ENCODE data around the gene CXCL17.

Gene CXCL17

GRCh38 chr19:42423462-42424344 is 19.0 kb downstream of the CXCL17 start:
- DNase-seq, result peak; percentile 75 to 93

GRCh38 chr19:42422901-42423461 is 19.8 kb downstream of the CXCL17 start:
- peak; percentile 27 to 35 for DNase-seq

GRCh38 chr19:42422092-42422900 is 20.4 kb downstream of the CXCL17 start:
- no peak for DNase-seq

GRCh38 chr19:42421591-42422031 is 21.1 kb downstream of the CXCL17 start:
- no peak for DNase-seq

GRCh38 chr19:42421101-42421500 is 21.6 kb downstream of the CXCL17 start:
- no peak for DNase-seq

DNA sequence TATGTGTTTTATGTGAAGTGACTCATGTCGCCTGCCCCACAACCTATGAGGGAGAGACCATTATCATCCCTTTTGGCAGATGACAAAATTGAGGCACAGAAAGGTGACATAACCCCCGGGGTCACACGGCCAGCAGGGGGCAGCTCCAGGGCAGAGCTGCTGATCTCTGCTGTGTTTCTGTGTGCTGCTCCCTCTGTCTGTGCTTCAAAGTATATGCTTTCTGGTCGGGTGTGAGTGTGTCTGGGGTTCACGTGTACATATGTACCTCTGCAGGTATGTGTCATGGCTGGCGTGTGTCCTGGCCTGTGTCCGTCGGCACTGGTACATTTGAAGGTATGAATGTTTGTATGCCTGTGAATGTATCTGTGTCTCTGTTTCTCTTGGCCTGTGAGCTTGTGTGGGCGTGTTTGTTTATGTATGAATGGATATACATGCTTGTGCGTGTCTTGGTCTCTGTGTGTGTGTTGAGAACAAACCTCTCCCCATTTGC is 22.6 kb downstream of the CXCL17 start:
- no peak for DNase-seq

- DNase-seq, result no peak
These were observed 23.4 kb downstream of the CXCL17 start for GRCh38 chr19:42419309-42419708.

- DNase-seq, result no peak
These were observed 30.1 kb downstream of the CXCL17 start for GRCh38 chr19:42412661-42413076.

- no peak for DNase-seq
These were observed 30.5 kb downstream of the CXCL17 start for GRCh38 chr19:42412227-42412626.

GRCh38 chr19:42411581-42412178 is 31.1 kb downstream of the CXCL17 start:
- DNase-seq, result no peak

- DNase-seq, result no peak
These were observed 32.4 kb downstream of the CXCL17 start for GRCh38 chr19:42410371-42410770.

DNA sequence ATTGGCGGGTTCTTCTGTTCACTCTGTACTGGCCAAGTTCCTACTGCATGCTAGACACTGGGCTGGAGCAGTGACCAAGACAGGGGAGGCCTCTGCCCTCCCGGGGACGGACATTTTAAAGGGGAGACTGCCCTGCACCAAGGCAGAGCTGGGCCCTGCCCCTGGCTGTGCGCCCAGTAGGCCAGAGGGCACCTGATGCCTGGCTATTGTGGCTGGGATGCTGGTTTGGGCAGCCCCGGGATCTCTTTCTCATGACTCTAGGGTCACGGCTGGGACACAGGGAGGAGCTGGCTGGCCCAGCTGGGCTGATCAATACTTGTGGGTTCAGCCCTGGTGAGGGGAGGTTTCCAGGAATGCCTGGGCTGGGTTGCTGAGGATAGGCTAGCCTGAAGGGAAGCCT is 33.3 kb downstream of the CXCL17 start:
- DNase-seq, result no peak

DNA sequence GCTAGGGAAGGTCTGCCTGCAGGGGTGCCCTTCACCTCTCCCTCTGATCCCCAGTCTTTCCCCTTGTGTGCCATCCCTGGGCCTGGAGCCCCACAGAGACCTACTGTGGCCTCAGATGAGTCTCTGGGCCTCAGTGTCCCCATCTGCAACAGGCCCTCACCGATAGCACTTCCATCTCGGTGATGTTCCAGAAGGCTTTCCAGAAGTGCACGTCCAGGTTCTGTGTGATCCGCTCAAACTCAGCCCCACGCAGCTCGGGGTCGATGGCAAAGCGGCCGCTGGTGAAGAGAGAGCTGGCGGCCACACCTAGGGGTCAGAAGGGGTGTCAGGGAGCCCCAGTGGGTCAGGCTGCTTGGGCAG is 35.0 kb downstream of the CXCL17 start:
- no peak for DNase-seq

- no peak for DNase-seq
These were observed 35.5 kb downstream of the CXCL17 start for GRCh38 chr19:42407085-42407815.

- DNase-seq, result no peak
These were observed 36.6 kb downstream of the CXCL17 start for GRCh38 chr19:42406111-42406510.

DNA sequence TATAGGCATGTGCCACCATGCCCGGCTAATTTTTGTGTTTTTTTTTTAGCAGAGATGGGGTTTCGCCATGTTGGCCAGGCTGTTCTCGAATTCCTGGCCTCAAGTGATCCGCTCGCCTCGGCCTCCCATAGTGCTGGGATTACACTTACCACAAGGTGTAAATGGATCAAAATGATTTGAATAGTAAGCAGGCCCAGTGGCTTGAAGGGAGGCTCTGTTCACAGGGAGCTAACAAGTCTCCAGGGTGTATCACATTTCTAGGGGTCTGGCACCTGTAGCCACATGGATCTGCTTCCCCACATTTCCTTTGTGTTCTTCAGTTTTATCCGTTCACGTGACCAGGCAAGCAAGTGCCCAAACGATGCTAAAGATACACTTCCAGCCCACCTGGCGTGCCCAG is 39.2 kb downstream of the CXCL17 start:
- no peak for DNase-seq

DNA sequence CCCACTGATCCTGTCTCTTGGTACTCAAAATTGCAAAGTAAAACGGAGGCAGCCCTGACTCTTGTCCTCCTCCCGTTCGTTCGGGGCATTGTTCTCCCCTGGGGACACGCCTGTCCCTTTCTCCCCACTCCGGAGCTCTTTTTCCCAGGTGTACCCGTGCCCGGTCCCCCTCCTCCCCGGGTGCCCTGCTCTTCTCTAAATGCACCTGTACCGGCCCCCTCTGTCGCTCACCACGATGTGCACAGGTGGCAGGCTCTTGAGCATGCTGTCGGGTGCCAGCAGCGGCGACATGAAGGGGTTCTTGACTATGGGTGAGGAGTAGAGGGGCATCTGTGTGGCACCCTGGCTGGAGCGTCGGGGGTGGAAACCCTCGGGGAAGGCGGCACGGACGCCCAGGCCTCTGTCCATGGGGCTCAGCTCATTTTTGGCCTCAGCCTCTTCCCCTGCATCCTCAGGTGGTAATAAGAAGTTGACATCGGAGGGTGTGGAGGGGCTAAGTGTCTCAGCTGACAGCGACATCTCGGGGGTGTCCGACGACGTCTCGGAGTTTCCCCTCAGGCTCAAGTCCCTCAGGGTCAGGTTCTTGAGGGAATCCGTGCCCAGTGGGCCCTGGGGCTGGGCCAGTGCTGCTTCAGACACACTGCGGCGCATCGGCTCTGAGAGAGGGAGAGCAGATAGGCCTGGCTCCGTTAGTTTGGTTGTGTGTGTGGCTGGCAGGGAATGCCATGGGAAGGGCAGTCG is 40.2 kb downstream of the CXCL17 start:
- no peak for DNase-seq

- peak; percentile 51 to 56 for DNase-seq
These were observed 41.1 kb downstream of the CXCL17 start for GRCh38 chr19:42401365-42402303.

GRCh38 chr19:42400404-42400803 is 42.3 kb downstream of the CXCL17 start:
- no peak for DNase-seq

Data from NCI-H187 (cell line).